NCI-H748 treated with DMSO at 0.1 percent for 48 hours (cell line): ENCODE results near the gene IMMP2L.

Experiments used
- DNase-seq: peaks from one replicate; lab custom pipeline; 2025; lab: John Stamatoyannopoulos, UW

Gene IMMP2L

DNA sequence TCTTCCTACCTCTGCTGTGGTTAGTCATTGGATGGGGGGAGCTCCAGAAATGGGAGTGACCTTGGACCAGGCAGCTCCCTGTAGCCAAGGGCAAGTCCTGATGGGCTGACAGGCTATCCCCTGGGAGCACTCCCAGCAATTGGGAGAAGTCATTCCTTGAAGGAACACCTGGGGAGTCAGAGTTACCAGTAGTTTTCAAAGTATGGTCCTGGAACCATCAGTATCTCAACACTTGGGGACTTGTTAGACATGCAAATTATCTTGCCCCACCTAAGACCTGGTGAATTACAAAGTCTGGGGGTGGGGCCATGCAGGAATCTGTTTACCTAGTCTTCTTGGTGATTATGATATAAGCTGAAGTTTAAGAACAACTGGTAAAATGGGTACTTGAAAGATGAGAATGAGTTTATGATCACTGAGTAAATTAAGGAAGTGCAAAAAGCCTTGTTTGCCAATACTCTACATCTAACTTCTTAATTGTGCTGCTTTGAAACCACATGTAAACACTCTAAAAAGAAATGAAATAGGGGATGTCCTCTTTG is 758.6 kb downstream of the IMMP2L start:
- no peak for DNase-seq

DNA sequence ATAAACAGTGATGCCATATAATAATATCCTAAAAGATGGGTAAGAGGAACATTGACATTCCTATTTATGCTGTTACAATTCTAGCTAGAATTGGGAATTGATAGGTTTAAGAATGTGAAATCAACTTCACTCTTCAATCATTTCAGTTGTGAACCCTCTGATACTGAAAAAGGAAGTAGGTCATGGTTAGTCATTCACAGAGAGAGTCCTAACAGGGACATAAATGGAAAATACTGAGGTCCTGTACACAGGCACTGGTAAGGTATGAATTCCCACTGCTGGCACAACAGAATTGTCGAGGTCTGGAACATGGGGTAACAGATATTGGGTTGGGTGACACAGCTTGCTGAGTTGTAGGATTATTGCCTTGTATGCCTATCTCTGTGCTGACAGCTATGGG is 760.8 kb downstream of the IMMP2L start:
- no peak for DNase-seq

DNA sequence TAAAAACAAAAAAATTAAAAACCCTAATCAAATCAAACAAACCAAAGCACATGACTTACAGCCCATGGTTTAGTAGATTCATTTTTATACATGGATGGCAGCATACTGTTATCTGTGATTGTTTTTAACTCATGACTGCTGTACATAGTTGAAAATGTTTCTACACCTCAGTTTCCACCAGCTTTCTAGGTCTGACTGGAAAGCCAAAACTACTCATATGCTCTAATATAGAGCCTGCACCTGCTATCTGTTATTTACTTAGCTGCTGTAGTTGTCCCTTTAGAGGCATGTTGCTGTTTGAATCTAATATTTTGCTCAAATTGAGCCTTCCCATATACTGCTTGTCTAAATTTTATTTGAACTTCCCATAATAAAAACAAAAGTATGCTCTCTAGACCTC is 761.3 kb downstream of the IMMP2L start:
- no peak for DNase-seq

DNA sequence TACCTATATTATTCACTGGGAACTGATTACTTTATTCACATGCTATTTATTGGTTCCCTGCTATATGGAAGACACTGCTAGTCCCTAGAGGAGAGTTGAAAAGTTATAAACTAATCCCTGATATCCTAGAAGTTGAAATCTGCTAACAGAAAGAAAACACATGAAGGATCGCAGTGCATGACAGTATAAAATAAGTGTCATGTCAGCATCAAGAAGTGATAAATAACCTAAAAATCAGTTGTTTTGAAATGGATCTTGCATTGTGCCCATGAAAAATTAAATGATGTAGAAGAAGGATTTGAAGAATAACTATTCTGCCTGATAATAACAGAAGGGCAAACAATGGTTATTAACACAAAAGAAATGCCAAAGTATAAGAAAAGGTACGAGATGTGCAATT is 764.6 kb downstream of the IMMP2L start:
- DNase-seq: no peak

DNA sequence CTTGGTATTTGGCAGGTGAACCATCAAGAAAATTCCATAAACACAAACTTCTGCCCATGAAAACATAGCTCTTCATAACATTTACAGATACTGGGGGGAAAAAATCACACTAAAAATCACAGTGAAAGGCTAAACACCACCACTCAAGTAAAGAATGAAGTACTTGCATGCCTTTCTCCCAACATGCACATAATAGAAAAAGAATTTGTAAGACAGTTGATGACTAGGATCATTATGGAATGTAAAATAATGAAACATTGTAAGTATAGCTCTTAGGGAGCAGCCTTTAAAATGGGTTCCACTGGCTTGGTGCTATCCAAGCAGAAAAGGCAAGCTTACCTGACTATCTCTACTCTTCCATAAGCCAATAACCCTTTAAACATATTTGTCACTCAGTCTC is 771.3 kb downstream of the IMMP2L start:
- DNase-seq: no peak

DNA sequence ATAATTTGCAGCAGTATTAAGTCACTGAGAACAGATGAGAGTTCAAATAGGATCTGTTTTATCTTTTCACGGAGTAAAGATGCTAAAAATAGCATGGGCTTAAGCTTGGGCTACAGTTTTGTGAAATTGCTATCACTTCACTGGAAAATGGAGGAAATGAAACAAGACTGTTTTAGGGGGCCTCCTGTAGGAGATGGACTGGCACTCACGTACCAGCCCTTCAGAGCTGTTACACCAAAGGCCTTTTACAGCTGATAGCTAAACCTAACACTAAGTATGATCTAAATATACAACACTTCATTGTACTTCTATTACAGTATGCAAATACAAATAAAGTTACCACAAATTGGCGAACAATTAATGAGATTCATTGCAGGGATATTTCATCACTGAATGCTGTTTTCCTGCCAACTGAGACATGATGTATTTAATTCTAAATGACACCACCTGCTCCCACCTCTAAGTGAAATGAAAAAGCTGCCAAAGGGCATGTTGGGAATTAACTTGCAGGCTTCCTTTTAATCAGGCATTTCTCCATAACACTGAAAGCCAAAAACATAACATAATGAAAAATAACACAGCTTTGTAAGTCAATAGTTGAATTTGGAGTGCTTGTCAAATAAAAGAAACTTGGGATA is 775.8 kb downstream of the IMMP2L start:
- no peak for DNase-seq

DNA sequence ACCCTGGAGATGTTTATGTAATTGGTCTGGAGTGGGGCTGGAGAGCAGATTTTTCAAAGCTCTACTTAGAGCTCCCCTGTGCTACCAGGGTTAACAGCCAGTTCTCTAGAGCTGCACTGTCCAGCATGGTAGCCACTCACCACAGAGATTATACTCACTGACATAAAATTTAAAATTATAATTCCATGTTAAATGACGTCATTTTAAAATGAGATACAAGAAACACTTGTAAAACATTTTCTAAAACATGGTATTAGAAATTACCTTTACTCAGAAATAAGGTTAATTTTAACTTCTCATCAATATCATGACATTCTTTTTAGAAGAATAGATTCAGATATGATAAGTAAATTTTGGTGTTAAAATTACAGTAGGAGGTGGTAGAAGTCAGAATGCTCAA is 777.5 kb downstream of the IMMP2L start:
- no peak for DNase-seq

DNA sequence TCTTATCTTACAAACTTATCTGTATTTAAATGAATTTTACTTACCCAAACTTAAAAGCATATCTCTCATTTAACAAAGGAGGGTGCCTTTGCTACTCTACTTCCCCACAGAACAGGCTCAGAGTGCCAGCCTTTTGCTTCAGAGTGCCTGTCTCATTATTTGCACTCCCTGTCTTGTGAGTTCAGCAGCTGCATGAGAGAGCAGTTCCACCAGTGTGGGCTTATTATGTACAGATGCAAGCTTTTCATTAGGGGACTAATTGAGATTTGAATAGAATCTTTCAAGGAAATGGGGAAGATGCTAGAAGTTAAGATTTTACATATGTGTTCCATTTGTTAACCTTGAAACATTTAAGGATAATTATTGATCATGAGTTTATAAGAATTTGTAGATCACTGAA is 781.6 kb downstream of the IMMP2L start:
- no peak for DNase-seq

DNA sequence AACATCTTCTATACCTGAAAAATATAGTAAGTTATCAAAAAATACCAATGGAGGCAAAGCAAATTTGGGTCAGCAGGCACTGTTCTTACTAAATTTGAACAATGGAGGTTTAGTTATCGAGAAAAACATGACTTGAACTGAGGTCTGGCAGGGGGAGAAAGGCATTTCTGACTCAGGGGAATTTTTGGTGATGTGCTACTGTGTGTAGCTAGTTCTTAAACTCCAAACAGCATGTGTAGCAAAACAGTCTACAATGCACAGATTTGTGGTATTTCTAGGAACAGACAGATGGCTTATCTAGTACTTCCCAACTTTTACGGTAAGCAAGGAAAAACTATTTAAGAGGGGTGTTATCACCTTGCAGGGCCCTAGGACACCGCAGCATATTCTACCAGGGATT is 783.0 kb downstream of the IMMP2L start:
- DNase-seq: no peak

DNA sequence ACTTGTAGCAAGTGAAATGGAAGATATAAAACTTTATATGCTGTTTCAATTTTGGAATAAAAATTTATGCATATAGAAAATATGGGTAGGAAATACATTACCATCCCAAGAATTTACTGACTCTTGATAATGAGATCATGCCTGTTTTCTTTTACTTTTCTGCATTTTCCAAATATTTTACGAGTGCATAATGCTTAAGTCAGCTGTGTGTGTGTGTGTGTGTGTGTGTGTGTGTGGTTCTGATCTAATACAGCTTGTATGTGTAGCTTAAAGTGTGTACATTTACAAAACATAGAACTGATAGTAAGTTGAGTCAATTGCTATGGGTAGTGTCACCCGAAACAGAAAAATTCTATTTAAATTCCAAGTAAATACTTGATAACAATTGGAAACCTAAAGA is 787.2 kb downstream of the IMMP2L start:
- no peak for DNase-seq

DNA sequence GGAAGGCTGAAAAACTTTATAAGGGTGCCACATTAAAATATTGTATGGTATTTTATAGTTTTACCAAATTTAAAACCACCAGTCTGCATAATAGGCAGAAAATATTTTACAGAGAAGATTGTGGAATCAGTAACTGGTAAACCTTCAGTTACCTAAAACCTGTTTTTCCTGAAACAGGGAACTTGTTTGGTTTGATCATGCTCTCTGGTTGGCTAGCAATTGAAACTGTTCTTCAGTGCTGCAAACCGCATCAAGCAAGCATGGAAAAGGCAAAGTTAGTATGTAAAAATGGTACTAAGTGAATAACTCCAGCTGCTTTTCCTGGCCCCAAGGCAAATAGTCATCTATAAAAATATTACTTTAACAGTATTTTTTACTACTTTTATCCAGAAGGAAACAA is 788.2 kb downstream of the IMMP2L start:
- no peak for DNase-seq

DNA sequence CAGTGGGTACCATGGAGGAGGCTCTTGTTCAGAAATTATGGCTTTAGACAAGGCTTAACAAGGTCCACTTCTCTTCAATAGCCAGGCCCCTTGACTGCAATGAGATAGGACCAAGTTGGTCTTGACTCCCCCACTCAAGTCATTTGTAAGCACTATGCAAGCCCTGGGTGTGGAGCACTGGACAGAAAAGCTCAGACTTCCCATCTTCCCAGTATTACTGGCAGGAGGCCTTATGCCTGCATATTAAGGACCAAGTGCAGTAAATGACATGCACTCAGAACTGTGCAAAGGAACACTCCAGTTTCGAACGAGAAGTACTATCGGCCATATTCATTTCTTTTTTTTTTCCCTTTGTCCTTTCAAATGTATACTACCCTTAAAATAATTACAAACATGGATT is 789.7 kb downstream of the IMMP2L start:
- no peak for DNase-seq

DNA sequence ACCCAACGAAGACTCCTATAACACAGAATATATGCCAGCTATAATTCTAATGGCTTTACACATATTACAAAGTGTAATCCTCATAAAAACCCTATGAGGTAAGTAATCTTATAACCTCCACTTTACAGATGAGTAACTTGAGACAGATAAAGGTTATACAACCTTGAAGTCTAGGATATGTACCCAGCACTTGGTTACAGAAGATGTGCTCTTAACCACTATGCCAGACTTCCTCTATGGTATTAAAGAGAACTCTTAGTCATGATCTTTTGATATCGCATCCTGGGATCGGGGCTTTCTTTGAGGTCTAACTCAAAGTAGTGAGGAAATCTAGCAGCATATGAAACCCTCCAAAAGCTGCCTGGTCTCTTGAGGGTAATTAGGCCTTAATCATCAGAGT is 790.6 kb downstream of the IMMP2L start:
- DNase-seq: no peak

DNA sequence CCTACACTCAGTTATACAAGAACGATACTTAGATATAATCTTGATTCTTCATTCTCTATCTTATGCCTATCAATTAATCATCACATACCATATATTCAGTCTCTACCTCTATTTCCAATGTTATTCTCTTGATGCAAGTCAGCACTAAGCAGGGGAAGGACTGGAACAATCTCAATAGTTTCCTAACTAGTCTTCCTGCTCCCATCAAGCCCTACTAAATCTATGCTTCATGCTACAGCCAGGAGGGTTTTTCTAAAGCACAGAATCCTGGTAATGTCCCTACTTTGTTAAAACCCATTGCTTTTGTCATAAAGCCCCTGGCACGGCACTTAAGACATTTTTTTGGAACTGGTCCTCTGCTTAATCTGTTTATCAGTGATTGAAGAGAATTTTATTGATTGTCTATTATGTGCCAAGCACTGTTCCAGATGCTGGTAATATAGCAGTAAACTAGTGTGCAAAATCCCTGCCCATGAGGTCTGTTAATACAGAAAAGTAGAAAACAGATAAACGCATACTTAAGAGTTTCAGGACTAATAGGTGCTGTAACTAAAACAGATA is 794.7 kb downstream of the IMMP2L start:
- DNase-seq: no peak

DNA sequence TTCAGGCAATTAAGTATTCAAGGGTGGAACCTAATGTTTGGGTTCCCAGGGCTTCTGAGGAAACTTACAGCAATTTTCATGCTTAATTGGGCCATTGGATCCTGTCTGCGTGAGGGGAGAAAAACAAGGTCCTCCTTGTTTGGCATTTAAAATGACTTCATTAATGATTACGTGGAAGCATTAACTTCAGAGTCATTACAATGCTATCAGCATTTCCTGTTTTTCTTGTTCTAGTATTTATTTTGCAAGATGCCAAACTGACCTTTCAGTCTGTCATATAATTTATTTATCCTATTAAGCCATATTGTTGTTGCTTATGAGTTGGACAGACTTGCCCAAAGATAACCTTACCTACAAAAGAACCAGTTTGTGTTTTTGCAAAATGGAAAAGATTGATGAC is 795.4 kb downstream of the IMMP2L start:
- DNase-seq: peak; percentile 69

DNA sequence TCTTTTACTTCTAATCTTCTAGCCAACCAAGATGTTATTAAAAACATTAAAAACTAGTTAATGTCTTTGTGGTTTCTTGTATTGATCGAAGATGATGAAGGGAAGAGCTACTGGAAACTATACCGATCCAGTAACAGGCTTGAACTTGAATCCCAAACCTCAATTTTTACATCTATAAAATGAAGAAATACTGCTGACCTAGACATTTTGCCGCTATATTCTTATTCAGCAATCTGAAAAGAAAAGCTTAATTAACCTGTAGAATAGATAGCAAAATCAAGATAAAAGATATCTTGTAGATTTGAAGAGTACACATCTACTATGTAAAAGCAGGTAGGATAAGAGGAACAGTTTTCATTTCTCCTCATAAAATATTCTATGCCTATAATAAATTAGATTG is 797.4 kb downstream of the IMMP2L start:
- no peak for DNase-seq

DNA sequence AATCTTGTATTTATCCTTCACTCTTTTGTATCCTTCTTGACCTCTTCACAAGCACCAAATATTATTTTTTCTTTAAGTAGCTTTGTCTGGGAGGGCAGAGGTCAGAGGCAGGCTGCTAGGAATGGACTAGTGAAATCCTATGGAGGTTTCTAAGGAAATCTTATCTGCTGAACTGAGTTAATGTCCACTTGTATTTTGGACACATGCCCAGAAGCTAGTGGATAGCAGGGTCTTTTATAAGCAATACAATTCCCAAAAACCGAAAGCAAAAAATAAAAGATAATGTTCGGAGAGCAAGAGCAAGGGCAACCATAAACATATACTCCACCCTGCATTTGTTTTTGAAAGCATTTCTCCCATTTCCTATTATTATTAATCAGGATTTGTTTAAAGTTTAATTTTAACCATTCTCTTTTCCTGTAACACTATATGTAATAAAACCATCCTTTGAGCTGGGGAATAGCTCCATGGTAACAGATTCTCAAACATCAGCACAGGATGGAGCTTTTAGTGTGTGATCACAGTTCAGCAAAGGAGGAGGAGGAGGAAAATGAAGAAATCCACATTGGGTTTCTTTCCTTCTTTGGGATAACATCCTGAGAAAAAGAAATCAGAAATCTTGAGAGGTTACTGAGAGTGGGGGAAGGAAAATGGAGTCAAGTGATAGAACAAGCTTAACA is 799.6 kb downstream of the IMMP2L start:
- DNase-seq: peak; percentile 81

DNA sequence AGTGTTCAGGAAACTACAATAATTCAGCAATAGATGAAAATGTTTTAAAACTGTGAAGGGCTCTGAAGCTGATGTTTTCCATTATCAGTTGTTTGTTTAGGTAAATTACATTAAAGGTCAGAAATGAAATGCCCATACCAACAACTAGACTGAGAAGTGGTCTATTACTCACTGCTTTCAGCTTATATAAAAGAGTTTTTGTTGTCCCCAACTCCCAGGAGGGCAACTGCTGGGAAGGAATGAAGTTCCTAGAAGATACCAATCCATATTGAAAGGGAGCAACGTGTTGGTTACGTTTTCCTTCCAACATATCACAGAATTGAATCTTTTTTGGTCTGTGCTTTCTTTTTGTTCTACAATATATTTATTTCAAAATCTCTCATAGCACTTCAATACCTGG is 802.0 kb downstream of the IMMP2L start:
- DNase-seq: no peak

DNA sequence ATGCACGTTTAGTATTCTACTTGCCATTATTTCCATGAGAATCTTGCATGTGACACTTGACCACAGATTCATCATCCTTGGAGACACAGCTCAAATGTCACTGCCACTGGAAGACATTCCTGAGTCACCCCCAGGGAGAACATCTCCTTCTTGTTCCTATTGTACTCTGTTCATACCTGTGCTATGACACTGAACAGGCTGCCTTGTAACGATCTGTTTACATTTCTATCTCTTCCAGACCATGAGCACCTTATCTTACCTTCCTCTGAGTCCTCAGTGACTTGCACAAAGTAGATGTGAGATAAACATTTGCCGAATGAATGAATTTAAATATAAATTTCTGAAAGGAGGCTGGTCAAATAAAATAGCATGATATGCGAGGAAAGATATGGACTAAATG is 803.2 kb downstream of the IMMP2L start:
- DNase-seq: no peak

DNA sequence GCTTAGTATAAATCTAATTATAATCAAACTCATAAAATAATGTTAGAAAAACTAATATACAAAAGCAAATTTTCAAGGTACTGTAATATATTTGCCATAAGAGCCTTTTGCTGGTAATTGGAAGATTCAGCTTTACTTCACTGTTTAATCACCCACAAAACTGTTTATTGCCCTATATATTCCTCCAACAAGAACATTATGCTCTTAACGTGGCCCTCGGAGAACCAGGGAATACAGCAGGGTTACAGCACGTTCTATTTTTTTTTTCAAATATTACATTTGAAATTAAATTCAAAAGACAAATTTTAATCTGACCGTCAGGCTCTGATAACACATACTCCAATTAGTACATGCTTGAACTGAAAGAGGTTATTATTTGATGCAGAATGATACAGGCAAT is 807.6 kb downstream of the IMMP2L start:
- DNase-seq: no peak

DNA sequence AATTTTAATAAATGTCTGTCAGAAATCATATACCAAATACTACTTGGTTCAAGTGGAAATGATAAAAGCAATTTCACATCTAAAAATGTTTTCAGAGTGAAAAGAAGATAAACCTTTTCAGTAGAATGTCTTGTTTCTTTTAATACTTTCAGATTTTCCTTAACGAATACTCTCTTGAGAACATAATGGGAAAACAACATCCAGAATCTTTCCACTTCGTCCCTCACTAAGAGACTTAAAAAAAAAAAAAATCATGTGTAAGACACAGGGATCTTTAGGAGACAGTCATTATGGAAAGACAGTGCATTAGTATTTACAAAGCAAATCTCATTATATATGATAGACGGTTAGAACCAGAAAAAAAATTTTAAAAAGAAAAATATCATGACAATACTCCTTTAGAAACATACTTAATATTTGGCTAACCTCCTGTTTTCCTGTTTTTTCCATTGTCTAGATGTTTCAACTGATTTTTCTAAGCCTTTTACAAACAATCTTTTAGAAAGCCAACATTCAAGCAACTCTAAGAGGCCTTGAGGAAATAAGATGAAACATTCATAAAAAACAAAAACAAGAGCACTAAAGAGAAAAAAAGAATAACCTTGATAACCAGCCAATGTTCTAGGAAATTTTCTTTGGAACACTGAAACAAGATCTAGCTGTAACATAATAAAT is 811.2 kb downstream of the IMMP2L start:
- DNase-seq: no peak

DNA sequence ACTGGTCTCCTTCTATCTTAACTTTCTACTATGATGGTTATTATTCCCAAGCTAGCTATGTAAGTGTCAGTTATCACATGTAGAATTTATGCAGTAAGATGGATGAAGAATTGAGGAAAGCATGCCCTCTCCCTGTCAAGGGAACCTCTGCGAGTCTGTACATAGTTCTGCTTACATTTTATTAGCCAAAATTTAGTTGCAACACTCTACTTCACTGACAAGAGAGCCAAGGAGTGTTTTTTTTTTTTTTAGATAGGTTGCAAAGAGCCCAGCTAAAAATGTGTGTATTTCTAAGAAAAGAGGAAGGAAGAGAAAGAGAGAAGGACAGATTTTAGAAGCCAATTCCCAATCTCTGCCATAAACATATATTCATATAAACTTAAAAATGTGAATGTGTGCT is 829.1 kb downstream of the IMMP2L start:
- DNase-seq: no peak

DNA sequence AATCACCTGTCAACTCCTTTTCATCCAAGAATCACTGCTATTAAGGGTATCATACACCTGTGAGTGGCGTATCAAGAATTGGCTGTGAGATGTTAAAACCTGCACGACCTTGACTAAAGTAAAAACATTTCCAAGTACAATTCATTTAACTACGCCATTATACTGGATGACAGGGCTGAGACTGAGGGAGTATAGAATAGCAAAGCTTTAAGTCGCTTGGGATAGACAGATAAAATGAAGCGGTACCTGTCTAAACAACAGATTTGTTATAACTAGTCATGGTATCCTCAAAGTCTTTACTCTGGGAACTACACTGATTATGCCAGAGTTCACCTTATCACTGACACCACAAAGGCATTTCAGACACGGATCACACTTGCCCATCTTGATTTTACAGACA is 837.5 kb downstream of the IMMP2L start:
- DNase-seq: no peak
